HG03521 (cell line): Measurements from ENCODE around the gene IFI27L1.
A peak's percentile ranks its signal among the peaks of the same experiment; 100 is the strongest.

ENCODE experiments used
- ATAC-seq: cut with Tn5 transposase; IDR thresholded peaks from one replicate; pipeline ENCODE4 v1.9.1; 2021; ENCODE audit warnings: mild to moderate bottlenecking, moderate library complexity; ENCODE audit not compliant: unreplicated experiment

The IFI27L1 gene

GRCh38 chr14:94129758-94130414 is 48.8 kb downstream of the IFI27L1 start:
- no peak for ATAC-seq

DNA sequence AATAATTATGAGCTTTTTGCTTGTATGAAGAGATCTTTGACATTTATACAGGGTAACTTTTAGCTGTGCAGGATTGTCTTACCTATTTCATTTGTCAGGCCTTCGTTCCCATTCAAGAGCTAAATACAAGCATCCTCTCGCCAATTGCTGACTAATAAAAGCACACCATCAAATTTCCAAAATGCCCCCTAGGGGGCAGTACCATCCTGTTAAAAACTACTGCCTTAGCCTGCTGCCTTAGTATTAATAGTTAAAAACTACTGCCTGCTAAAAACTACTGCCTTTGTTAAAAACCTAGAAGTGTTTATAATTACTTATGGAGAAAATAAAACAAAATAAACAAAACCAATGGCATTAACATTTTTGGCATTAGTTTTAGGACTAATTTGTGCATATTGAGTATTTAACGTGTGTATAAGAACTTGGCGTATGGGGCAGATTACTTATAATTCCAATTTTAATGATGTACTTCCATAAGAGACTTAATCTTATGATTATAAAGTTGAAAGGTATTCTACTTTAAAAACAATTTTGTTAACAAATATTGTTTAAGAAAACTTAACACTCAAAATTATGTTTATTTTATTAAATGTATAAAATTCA is 51.3 kb downstream of the IFI27L1 start:
- no peak for ATAC-seq

DNA sequence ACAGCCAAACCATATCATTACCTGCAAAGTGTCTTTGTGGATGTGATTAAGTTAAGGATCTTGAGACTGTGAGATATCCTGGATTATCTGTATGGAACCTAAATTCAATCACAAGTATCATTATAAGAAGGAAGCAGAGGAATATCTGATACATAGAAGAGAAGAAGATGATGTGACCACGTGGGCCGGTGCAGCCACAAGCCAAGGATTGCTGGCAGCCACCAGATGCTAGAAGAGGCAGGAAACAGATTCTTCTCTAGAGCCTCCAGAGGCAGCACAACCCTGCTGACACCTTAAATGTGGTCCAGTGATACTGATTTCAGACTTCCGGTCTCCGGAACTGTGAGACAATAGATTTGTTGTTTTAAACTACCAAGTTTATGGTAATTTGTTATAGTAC is 54.4 kb downstream of the IFI27L1 start:
- no peak for ATAC-seq

DNA sequence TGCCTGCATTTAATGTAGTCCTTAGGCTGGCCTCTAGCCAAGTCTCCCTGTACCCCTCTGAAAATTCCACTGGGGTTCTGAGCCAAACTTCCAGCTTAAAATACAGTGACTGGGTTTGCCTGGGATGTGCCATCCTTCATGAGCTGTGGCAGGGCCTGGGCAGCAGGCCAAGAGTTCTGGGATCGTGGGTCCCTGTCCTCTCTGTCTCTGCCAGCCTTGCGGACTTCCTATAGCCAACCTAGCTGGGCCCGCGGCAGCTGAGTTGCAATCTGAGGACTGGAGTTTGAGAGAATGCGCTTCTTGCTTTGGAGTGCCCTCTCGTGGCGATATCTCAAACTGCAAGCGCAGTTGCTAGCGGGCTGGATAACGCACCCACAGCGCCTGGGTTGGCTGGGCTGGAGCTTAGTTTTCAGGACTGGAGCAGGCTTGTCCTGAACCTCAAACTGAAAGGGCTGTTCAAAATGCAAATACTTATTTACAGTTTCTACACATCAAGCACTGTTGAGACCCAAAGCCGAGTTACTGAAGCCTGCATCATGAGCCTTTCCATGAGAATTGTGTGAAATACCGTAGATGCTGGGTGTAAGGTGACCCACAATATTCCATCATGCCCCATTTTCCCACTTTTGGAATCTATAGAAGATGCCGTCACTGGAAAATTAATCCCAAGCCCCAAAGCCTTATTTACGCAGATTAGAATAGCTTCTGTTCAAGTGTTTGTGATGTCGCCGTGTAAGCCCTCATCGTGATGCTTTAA is 55.6 kb downstream of the IFI27L1 start:
- ATAC-seq: peak; percentile 75

- ATAC-seq: no peak
Measured at GRCh38 chr14:94138251-94138650, 57.1 kb downstream of the IFI27L1 start.

DNA sequence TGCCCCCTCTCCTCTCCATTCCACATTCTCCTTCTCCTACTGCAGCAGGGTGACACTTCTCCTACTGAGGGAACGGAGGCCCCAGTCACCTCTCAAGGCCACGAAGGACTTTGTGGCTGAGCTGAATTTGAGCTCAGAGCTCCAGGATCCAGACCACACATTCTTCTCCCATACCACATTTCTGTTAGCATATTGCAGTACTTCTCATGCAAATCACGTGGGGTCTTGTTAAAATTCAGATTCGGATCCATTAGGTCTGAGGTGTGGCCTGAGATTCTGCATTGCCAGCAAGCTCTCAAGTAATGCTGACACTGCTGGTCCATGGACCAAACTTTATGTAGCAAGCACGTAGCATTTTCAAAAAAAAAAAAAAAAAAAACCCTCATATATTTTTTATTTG is 57.9 kb downstream of the IFI27L1 start:
- ATAC-seq: no peak

- no peak for ATAC-seq
Measured at GRCh38 chr14:94139421-94139820, 58.3 kb downstream of the IFI27L1 start.

DNA sequence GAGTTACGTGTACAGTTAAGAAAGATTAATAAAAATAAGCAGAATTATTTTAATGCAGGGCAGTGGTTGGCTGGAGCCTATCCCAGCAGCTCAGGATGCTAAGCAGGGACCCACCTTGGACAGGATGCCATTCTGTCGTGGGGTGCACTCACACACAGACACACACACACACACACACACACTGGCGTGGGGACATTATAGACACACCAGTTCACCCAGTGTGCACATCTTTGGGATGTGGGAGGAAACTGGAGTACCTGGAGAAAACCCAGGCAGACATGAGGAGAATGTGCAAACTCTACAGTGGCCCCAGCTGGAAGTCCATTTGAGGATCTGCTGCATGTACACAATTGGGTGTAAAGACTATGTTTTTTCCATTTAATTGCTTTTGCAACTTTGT is 61.1 kb downstream of the IFI27L1 start:
- no peak for ATAC-seq

DNA sequence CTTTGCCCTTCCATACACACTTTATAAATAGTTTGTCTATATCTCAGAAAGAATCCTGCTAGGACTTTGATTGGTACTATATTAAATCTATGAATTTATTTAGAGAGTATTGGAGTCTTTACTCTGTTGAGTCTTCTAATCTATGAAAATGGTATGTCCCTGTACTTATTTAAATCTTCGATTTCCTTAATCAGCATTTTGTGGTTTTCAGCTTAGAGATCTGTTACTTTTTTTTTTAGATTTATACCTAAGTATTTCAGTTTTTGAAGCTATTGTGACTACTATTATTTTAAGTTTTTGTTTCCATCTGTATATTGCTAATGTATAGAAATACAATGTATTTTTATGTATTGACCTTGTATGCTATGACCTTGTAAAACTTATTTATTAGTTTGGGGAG is 61.7 kb downstream of the IFI27L1 start:
- no peak for ATAC-seq

DNA sequence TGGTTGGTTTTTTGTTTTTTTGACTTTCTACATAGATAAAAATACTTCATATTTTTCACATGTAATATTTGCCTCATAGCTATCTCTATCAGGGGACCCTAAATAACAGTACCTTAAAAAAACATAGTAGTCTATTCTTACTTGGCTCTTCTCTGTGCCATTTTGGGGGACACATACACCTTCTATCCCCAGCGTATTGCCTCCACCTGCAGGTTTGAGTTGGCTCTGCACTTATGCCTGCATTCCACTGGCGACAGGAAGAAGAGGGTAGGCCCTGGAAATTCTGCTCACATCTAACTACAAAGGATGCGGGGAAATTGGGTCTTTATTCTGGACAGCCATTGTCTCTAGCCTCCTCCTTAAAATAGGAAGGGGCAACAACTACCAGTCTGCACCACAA is 62.1 kb downstream of the IFI27L1 start:
- no peak for ATAC-seq

- no peak for ATAC-seq
Measured at GRCh38 chr14:94143711-94144110, 62.6 kb downstream of the IFI27L1 start.

DNA sequence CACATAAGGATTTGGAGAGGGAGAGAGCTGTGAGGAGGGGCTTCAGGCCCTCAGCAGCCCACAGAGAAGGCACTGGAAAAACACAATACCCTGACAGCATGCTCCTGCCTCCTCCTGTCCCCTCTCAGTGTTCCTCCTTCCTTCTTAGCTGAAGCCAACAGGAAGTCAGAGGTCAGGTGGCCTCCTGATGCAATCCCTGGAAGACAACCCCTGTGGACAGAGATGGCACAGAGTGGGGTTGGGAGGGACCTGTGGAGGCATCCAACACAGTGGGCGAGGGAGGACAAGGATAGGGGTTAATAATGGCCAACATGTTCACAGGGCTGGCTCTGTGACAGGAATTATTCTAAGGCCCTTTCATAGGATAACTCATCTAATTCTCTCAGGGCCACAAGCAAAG is 63.7 kb downstream of the IFI27L1 start:
- ATAC-seq: no peak

DNA sequence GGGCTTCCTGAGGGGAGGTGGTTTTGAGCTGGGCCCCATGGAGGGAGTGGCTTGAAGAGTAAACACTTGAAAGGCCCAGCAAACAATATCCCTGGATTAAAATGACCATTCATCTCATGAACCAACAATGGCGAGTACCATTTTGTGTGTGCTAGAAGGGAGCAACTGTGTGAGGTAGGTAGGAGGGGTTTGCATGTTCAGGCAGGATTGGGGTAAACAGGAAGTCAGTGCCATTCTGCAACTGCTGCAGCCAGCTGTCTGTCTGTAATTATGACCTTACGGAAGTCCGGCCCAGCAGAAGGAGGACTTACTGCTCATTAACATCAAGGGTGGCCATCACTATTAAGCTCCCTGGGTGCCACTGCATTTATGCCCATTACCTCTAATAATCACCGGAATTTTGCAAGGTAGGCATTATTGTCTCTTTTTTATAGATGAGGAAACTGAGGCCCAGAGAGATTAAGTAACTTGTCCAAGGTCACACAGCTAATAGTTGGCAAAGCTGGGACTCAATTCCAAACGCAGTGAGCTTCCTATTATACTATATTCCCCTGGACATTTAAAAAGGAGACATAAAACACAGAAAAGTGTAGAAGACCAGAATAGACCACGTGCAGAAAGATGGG is 64.9 kb downstream of the IFI27L1 start:
- no peak for ATAC-seq
